Hematopoietic multipotent progenitor cell treated with erythropoietin and hydrocortisone succinate and interleukin-3 and kit ligand, for 17 days (in vitro differentiated cells): ENCODE data around the gene SNX27.
"Not testable (repeated sequence)": the region's sequence is repeated elsewhere in the genome, so short reads cannot be mapped to it uniquely, and the experiment has no call there.

Experiments used
- DNase-seq: peaks from one replicate; pipeline ENCODE4 v3.0.0-alpha.2; 2015; ENCODE audit warnings: low spot score

The SNX27 gene

GRCh38 chr1:151721788-151722510 lies 110.1 kb downstream of the SNX27 start:
- DNase-seq, result no peak

DNA sequence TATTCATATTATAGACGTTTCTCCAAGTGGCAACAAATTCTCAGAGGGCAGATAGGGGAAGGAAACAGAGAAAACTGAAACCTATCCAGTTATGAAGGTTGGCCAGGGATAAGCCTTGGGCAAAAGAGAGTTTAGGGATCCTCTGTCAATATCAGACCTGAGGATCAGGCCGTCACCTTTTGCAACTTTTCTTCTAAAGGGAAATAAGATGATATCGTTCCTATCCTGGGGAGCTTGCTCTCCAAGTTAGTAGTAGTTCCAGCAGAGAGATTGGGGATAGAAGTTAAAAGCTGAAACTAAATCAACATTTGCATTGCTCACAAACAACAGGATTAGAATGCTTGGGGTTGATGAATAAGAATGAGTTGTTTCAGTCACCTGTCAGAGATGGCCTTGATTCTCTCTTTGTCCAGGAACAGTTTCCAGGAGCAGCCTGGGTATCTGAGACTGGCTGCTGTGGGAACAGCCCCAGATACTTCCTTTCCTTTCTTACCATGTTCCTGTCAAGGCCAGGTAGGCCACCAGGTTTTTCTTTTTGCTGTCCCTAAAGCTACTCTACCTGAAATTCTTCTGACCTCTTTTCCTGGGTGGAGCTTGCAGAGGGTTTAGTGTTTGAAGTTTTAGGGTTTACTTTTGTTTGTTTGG lies 112.0 kb downstream of the SNX27 start:
- DNase-seq, result no peak

- DNase-seq, result no peak
Measured at GRCh38 chr1:151728151-151729054, 116.6 kb downstream of the SNX27 start.

GRCh38 chr1:151729157-151729965 lies 117.5 kb downstream of the SNX27 start:
- DNase-seq, result no peak

DNA sequence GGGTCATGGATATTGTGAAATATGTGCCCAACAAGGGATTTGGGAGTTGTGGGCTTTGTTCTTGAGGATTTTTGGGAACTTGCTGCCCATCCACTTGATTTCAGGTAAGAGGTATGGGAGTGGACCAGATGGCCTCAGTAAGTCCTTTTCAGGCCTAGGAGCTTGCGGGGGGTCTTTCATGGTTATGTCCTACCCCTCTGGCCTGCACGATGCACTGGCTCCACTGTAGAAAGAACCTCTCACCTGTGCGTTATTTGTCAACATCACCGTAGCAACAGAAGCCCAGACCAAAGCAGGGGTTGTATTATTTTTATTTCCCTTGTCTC lies 118.1 kb downstream of the SNX27 start:
- no peak for DNase-seq

GRCh38 chr1:151733126-151733525 lies 121.3 kb downstream of the SNX27 start:
- no peak for DNase-seq

- not testable (repeated sequence) for DNase-seq
Measured at GRCh38 chr1:151733995-151734394, 122.1 kb downstream of the SNX27 start.

DNA sequence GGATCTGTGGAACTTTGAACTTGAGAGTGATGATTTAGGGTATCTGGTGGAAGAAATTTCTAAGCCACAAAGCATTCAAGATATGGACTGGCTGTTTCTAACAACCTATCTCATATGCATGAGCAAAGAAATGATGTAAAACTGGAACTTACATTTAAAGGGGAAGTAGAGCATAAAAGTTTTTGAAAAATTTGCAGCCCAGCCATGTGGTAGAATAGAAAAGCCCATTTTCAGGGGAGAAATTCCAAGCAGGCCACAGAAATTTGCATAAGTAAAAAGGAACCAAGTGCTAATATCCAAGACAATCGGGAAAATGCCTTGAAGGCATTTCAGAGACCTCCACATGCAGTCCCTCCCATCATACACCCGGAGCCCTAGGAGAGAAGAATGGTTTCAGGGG lies 125.2 kb downstream of the SNX27 start:
- DNase-seq, result no peak

GRCh38 chr1:151737479-151737878 lies 125.6 kb downstream of the SNX27 start:
- DNase-seq, result no peak

DNA sequence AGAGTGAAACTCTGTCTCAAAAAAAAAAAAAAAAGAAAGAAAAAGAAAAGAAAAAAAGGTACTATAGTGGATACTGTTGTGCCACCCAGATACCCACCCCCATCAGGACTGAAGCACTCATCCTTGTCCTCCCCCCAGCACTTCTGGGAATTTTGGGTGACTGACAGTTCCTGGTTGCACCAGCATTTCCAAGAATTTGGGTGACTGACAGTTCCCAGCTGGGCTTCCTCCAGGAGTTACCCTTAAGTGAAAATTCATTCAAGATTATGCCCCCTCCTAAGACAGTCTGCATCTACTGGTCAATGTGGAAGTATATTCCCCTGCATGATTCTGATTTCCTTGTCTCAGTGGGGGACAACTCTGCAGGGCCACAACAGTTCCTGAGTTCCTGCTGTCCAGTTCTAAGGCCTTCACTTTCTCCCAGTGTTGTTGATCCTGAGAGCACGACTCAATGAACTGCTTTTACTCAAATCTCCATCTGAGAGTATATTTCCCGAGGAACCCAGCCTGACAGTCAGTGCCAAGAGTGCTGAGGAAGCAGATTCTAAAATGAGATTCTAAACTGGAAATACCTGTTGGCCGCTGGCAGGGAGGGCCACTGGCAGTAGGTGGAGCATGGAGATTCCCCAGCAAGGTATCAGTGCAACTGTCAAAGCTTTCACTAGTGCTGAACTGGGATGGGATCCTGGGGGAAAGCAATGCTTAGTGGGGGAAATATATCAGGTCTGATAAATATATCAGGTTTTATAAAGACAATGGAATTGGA lies 127.9 kb downstream of the SNX27 start:
- no peak for DNase-seq

- DNase-seq, result no peak
Measured at GRCh38 chr1:151741516-151741915, 129.7 kb downstream of the SNX27 start.
